Parathyroid adenoma (tissue), 2 donors: ENCODE data around the gene CADPS2.

Experiments
- H2AFZ ChIP-seq: fragments of 300-600 bp; sonication (generic); one replicate; pipeline ENCODE4 v1.7.0; 2017; ENCODE audit warnings: antibody characterized with exemption, mild to moderate bottlenecking
- H3K27ac ChIP-seq: fragments of 300-600 bp; sonication (generic); one replicate; pipeline ENCODE4 v1.7.0; 2017
- H3K27me3 ChIP-seq: fragments of 300-600 bp; sonication (generic); one replicate; pipeline ENCODE4 v1.7.0; 2017; ENCODE audit warnings: low read length; ENCODE audit not compliant: control insufficient read depth, insufficient read depth
- H3K36me3 ChIP-seq: fragments of 300-600 bp; sonication (generic); one replicate; pipeline ENCODE4 v1.7.0; 2017; ENCODE audit warnings: low read length; ENCODE audit not compliant: control insufficient read depth, insufficient read depth
- H3K4me1 ChIP-seq: fragments of 300-600 bp; sonication (generic); one replicate; pipeline ENCODE4 v1.7.0; 2017; ENCODE audit warnings: control low read depth
- H3K4me2 ChIP-seq: fragments of 300-600 bp; sonication (generic); one replicate; pipeline ENCODE4 v1.7.0; 2017; ENCODE audit warnings: low read length
- H3K4me3 ChIP-seq: fragments of 300-600 bp; sonication (generic); one replicate; pipeline ENCODE4 v1.7.0; 2017; ENCODE audit warnings: low read depth, low read length
- H3K79me2 ChIP-seq: fragments of 300-600 bp; sonication (generic); one replicate; pipeline ENCODE4 v1.7.0; 2017; ENCODE audit warnings: control low read depth
- H3K9ac ChIP-seq: fragments of 300-600 bp; sonication (generic); one replicate; pipeline ENCODE4 v1.7.0; 2017; ENCODE audit warnings: mild to moderate bottlenecking
- H3K9me3 ChIP-seq: fragments of 300-600 bp; sonication (generic); one replicate; pipeline ENCODE4 v1.7.0; 2017; ENCODE audit warnings: low read length; ENCODE audit not compliant: control insufficient read depth
- CTCF ChIP-seq: fragments of 300-600 bp; sonication (generic); IDR thresholded peaks from one replicate; pipeline ENCODE4 v1.7.0; 2017; ENCODE audit warnings: antibody characterized with exemption, mild to moderate bottlenecking
- donor health status: primary hyperparathyroidism.

The CADPS2 gene

GRCh38 chr7:122310119-122311021, 575.9 kb downstream of the CADPS2 start:
- Histone ChIP-seq H3K9me3 (no peaks in the 10 kb centered on the region), H2AFZ (peak overlapping the region; percentile 46), H3K27me3 (peaks cover 15% of the 10 kb centered on the region), H3K36me3 (no peaks in the 10 kb centered on the region), H3K4me2 (peak overlapping the region; percentile 53), H3K4me3 (peak overlapping the region; percentile 45), H3K79me2 (no peaks in the 10 kb centered on the region), H3K9ac (no peak overlapping the region), H3K27ac (no peak overlapping the region), H3K4me1 (no peaks in the 10 kb centered on the region)
- TF ChIP-seq CTCF, result no peak

- Histone ChIP-seq H3K4me2 (no peak overlapping the region), H3K27me3 (peaks cover 17% of the 10 kb centered on the region), H3K27ac (no peak overlapping the region), H3K4me3 (no peak overlapping the region), H3K4me1 (no peaks in the 10 kb centered on the region), H3K36me3 (no peaks in the 10 kb centered on the region), H2AFZ (no peak overlapping the region), H3K9me3 (no peaks in the 10 kb centered on the region), H3K79me2 (no peaks in the 10 kb centered on the region), H3K9ac (no peak overlapping the region)
- TF ChIP-seq CTCF, result no peak
Measured at GRCh38 chr7:122309421-122309820, 576.8 kb downstream of the CADPS2 start.

- Histone ChIP-seq H3K79me2 (no peaks in the 10 kb centered on the region), H3K27ac (no peak overlapping the region), H3K9me3 (no peaks in the 10 kb centered on the region), H3K9ac (no peak overlapping the region), H3K4me2 (no peak overlapping the region), H3K27me3 (peaks cover 17% of the 10 kb centered on the region), H3K4me3 (no peak overlapping the region), H3K36me3 (no peaks in the 10 kb centered on the region), H3K4me1 (no peaks in the 10 kb centered on the region), H2AFZ (no peak overlapping the region)
- no peak for TF ChIP-seq CTCF
Measured at GRCh38 chr7:122307228-122307621, 579.0 kb downstream of the CADPS2 start.

GRCh38 chr7:122306320-122307227, 579.7 kb downstream of the CADPS2 start:
- no peak overlapping the region for H3K4me3 ChIP-seq
- no peak for TF ChIP-seq CTCF
- H3K79me2 ChIP-seq, result no peaks in the 10 kb centered on the region
- no peak overlapping the region for H3K27ac ChIP-seq
- H3K9ac ChIP-seq, result no peak overlapping the region
- no peak overlapping the region for H2AFZ ChIP-seq
- no peaks in the 10 kb centered on the region for H3K9me3 ChIP-seq
- H3K36me3 ChIP-seq, result no peaks in the 10 kb centered on the region
- H3K4me1 ChIP-seq, result no peaks in the 10 kb centered on the region
- peaks cover 15% of the 10 kb centered on the region for H3K27me3 ChIP-seq
- H3K4me2 ChIP-seq, result no peak overlapping the region
